NOMO-1 treated with DMSO at 0.1 percent for 48 hours (cell line): ENCODE measurements around the gene ZNF526.

Source experiments
- DNase-seq: peaks from one replicate; lab custom pipeline; 2025; ENCODE audit not compliant: unreplicated experiment; lab: John Stamatoyannopoulos, UW

The ZNF526 gene

GRCh38 chr19:42220751-42221097, 612 bp downstream of the ZNF526 start:
- no peak for DNase-seq

- no peak for DNase-seq
Observed at GRCh38 chr19:42224940-42225717, 5.0 kb downstream of the ZNF526 start.

GRCh38 chr19:42225718-42226292, 5.7 kb downstream of the ZNF526 start:
- DNase-seq = no peak

GRCh38 chr19:42226886-42227285, 6.8 kb downstream of the ZNF526 start:
- no peak for DNase-seq

- no peak for DNase-seq
Observed at GRCh38 chr19:42228641-42229040, 8.5 kb downstream of the ZNF526 start.

GRCh38 chr19:42229301-42229854, 9.3 kb downstream of the ZNF526 start:
- no peak for DNase-seq

- no peak for DNase-seq
Observed at GRCh38 chr19:42229855-42230351, 9.8 kb downstream of the ZNF526 start.

GRCh38 chr19:42230571-42230970, 10.5 kb downstream of the ZNF526 start:
- no peak for DNase-seq

GRCh38 chr19:42232435-42232834, 12.3 kb downstream of the ZNF526 start:
- no peak for DNase-seq

- DNase-seq = no peak
Observed at GRCh38 chr19:42233106-42233505, 13.0 kb downstream of the ZNF526 start.

GRCh38 chr19:42233678-42234292, 13.7 kb downstream of the ZNF526 start:
- DNase-seq = no peak

GRCh38 chr19:42234364-42234763, 14.3 kb downstream of the ZNF526 start:
- DNase-seq = no peak

- DNase-seq = no peak
Observed at GRCh38 chr19:42235181-42235580, 15.1 kb downstream of the ZNF526 start.

GRCh38 chr19:42239544-42240220, 19.6 kb downstream of the ZNF526 start:
- DNase-seq = no peak

- DNase-seq = no peak
Observed at GRCh38 chr19:42241279-42241678, 21.2 kb downstream of the ZNF526 start.

- no peak for DNase-seq
Observed at GRCh38 chr19:42242069-42242511, 22.0 kb downstream of the ZNF526 start.

GRCh38 chr19:42242512-42243409, 22.6 kb downstream of the ZNF526 start, which contains the start of gene GSK3A:
Gene GSK3A, minus strand, starts transcription at chr19:42242602. Its CDS starts 137 bp downstream, at chr19:42242465.
- peak; percentile 98 for DNase-seq

- peak; percentile 94 for DNase-seq
Observed at GRCh38 chr19:42244347-42245220, 24.5 kb downstream of the ZNF526 start.

- DNase-seq = no peak
Observed at GRCh38 chr19:42245231-42245630, 25.1 kb downstream of the ZNF526 start.
